HG03457 (cell line): ENCODE measurements around the gene PAFAH1B2.
"Not testable (repeated sequence)": the region's sequence is repeated elsewhere in the genome, so short reads cannot be mapped to it uniquely, and the experiment has no call there.

Experiments
- ATAC-seq: cut with Tn5 transposase; IDR thresholded peaks from one replicate; pipeline ENCODE4 v1.9.1; 2021; ENCODE audit warnings: moderate number of reproducible peaks; ENCODE audit not compliant: unreplicated experiment

The PAFAH1B2 gene

GRCh38 chr11:117127171-117127901, 16.8 kb upstream of the PAFAH1B2 start:
- ATAC-seq, result no peak

GRCh38 chr11:117128289-117128688, 15.8 kb upstream of the PAFAH1B2 start:
- ATAC-seq, result no peak

GRCh38 chr11:117130396-117130795, 13.7 kb upstream of the PAFAH1B2 start:
- ATAC-seq, result not testable (repeated sequence)

- ATAC-seq, result no peak
Observed at GRCh38 chr11:117130879-117131278, 13.2 kb upstream of the PAFAH1B2 start.

- ATAC-seq, result no peak
Observed at GRCh38 chr11:117134431-117134830, 9.7 kb upstream of the PAFAH1B2 start.

GRCh38 chr11:117134979-117135378, 9.1 kb upstream of the PAFAH1B2 start:
- not testable (repeated sequence) for ATAC-seq

GRCh38 chr11:117137223-117138086, 6.6 kb upstream of the PAFAH1B2 start:
- ATAC-seq, result not testable (repeated sequence)

- ATAC-seq, result no peak
Observed at GRCh38 chr11:117143390-117143789, 697 bp upstream of the PAFAH1B2 start.

- ATAC-seq, result peak; percentile 34
Observed at GRCh38 chr11:117144477-117145392, 648 bp downstream of the PAFAH1B2 start.

- ATAC-seq, result no peak
Observed at GRCh38 chr11:117145393-117145761, 1.3 kb downstream of the PAFAH1B2 start.

GRCh38 chr11:117146521-117146920, 2.4 kb downstream of the PAFAH1B2 start:
- ATAC-seq, result no peak

- ATAC-seq, result no peak
Observed at GRCh38 chr11:117152066-117152465, 8.0 kb downstream of the PAFAH1B2 start.

- ATAC-seq, result no peak
Observed at GRCh38 chr11:117154468-117154867, 10.4 kb downstream of the PAFAH1B2 start.

GRCh38 chr11:117157507-117157906, 13.4 kb downstream of the PAFAH1B2 start:
- ATAC-seq, result no peak

GRCh38 chr11:117159892-117160291, 15.8 kb downstream of the PAFAH1B2 start:
- no peak for ATAC-seq

- ATAC-seq, result no peak
Observed at GRCh38 chr11:117160826-117161225, 16.7 kb downstream of the PAFAH1B2 start.

- ATAC-seq, result no peak
Observed at GRCh38 chr11:117166491-117166890, 22.4 kb downstream of the PAFAH1B2 start.

- ATAC-seq, result no peak
Observed at GRCh38 chr11:117169736-117170135, 25.6 kb downstream of the PAFAH1B2 start.

GRCh38 chr11:117170210-117170609, 26.1 kb downstream of the PAFAH1B2 start:
- ATAC-seq, result no peak

- ATAC-seq, result no peak
Observed at GRCh38 chr11:117171007-117171403, 26.9 kb downstream of the PAFAH1B2 start.
